H1 (cell line): ENCODE measurements around the gene STARD13. TPM values are rescaled to one million over a fixed set of nuclear protein-coding genes. Genes with fewer than 3 reads are reported as not detected.

ENCODE experiments used
- CBX5 ChIP-seq: fragments of 300-800, 300-1000 bp; sonication (generic); IDR thresholded peaks from 2 replicates; pipeline ENCODE4 v1.7.1; 2016; ENCODE audit warnings: antibody characterized with exemption, low read length, low read depth
- CBX8 ChIP-seq: fragments of 300-800, 300-1000 bp; sonication (generic); IDR thresholded peaks from 2 replicates; pipeline ENCODE4 v1.7.1; 2016; ENCODE audit warnings: low read depth, low read length, borderline replicate concordance
- YY1 ChIP-seq: IDR thresholded peaks from 2 replicates; pipeline ENCODE4 v1.6.1; 2011; ENCODE audit warnings: low read depth, mild to moderate bottlenecking, low read length
- polyA plus RNA-seq, 7 experiments: library from polyadenylated mRNA; depleted of rRNA in 3 of 7; stranded (reverse) in 5 of 7; unstranded in 2 of 7; fragments of >200 nt in 5 of 7; fragments of 200-250 nt in 2 of 7; gene quantifications; 1 replicate in 5 of 7; 2 replicates in 1 of 7; 4 replicates in 1 of 7; pipeline versions ENCODE4 v1.2.1 to v1.2.3, GENCODE V29; 2011 to 2013; ENCODE audit warnings: missing spikeins in 2 of 7, mixed read lengths in 2 of 7
- total RNA-seq: library from RNA; stranded (reverse); fragmentation: NEBNext Ultra II Directional; extraction: Animal tissue kit (Norgen Biotek cat#: 25700); gene quantifications from 2 replicates; pipeline ENCODE4 v1.2.1, GENCODE V29; 2021
- TF ChIP-seq, protein P1 (sequence below): IDR thresholded peaks from 2 replicates; pipeline ENCODE4 v1.6.1; 2012; ENCODE audit warnings: low read length, inconsistent platforms
- TF ChIP-seq, protein P2 (sequence below): IDR thresholded peaks from 2 replicates; pipeline ENCODE4 v1.6.1; 2011; ENCODE audit warnings: low read length, improper control_type of control experiment

Gene STARD13
- total and polyA plus RNA-seq, 2 of the 8 experiments (the other 6 are each of a cell fraction or from before 2014, with no cell fraction given) = 0.82 to 2.9 TPM

DNA sequence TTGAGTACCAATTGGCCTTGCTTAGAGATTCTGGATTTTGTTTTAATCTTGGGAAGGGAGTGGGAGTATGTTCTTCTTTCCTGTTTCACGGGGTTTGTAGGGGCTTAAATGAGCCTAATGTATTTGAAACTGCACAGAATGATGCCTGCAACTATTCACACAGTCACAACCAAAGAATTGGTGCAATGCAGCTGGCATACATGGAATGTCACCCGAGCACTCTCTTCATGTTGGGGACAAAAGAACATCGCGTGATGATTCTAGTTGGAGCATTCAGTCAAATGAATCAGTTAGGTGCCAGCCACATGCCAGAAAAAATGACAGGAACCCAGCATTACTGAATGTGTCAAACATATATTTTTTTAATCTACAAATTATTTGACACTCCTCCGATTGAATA is 22.1 kb downstream of the STARD13 start (continued):
- TF ChIP-seq, protein P1, sequence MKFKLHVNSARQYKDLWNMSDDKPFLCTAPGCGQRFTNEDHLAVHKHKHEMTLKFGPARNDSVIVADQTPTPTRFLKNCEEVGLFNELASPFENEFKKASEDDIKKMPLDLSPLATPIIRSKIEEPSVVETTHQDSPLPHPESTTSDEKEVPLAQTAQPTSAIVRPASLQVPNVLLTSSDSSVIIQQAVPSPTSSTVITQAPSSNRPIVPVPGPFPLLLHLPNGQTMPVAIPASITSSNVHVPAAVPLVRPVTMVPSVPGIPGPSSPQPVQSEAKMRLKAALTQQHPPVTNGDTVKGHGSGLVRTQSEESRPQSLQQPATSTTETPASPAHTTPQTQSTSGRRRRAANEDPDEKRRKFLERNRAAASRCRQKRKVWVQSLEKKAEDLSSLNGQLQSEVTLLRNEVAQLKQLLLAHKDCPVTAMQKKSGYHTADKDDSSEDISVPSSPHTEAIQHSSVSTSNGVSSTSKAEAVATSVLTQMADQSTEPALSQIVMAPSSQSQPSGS = no peak
- TF ChIP-seq CBX5 = no peak
- TF ChIP-seq, protein P2, sequence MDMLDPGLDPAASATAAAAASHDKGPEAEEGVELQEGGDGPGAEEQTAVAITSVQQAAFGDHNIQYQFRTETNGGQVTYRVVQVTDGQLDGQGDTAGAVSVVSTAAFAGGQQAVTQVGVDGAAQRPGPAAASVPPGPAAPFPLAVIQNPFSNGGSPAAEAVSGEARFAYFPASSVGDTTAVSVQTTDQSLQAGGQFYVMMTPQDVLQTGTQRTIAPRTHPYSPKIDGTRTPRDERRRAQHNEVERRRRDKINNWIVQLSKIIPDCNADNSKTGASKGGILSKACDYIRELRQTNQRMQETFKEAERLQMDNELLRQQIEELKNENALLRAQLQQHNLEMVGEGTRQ = no peak
- TF ChIP-seq CBX8 = no peak
- TF ChIP-seq YY1 = no peak
